Peyer's patch (tissue), 4 donors: ENCODE data around the gene SSR2.

Experiments used
- CTCF ChIP-seq, 6 experiments: fragments of 450-650 bp in 4 of 6; fragments of 200-600 bp in 2 of 6; sonication (generic) in 1 of 6; IDR thresholded peaks; one replicate each; pipeline ENCODE4 v1.5.1; 2017 to 2019; ENCODE audit warnings: antibody characterized with exemption in 6 of 6, mild to moderate bottlenecking in 3 of 6, moderate library complexity in 1 of 6
- POLR2A ChIP-seq, 2 donors: fragments of 450-650 bp; IDR thresholded peaks; one replicate each; pipeline ENCODE4 v1.5.1; 2017; ENCODE audit warnings: antibody characterized with exemption in 2 of 2, mild to moderate bottlenecking in 2 of 2, moderate library complexity in 2 of 2

- TF ChIP-seq CTCF (IDR thresholded peaks at IDR 0.05) (no peak), POLR2A (IDR thresholded peaks at IDR 0.05) (no peak)
Observed at GRCh38 chr1:155970531-155971167, 50.1 kb downstream of the SSR2 start.
